NAMALWA (cell line): ENCODE results near the gene SPSB4.
"Not testable (repeated sequence)": the region's sequence is repeated elsewhere in the genome, so short reads cannot be mapped to it uniquely, and the experiment has no call there.

Experiments
- DNase-seq: peaks from one replicate; pipeline ENCODE4 v3.0.0-alpha.2; 2015; ENCODE audit warnings: low spot score

SPSB4 gene

DNA sequence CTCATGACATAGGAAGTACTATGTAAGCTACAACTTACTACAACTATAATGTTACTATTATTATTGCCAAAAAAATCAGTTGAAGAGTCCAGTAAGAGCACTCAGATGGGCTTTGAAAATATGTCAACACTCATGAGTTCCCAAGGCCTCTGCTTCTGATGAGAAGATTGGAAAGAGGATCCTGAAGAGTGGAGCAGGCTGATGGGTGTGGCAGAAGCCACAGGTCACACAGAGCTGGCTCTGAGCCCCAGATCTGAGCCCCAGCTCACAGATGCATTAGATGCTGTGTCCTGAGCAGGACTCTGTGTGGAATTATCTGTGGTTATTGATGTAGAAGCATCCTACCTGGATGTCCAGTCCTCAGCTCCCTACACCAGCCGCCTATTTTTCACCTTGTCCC, 65.6 kb downstream of the SPSB4 start:
- DNase-seq, result no peak

DNA sequence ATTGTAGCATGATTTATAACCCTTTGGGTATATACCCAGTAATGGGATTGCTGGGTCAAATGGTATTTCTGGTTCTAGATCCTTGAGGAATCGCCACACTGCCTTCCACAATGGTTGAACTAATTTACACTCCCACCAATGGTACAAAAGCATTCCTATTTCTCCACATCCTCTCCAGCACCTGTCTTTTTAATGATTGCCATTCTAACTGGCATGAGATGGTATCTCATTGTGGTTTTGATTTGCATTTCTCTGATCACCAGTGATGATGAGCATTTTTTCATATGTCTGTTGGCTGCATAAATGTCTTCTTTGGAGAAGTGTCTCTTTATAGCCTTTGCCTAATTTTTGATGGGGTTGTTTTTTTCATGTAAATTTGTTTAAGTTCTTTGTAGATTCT, 66.8 kb downstream of the SPSB4 start:
- DNase-seq, result not testable (repeated sequence)

DNA sequence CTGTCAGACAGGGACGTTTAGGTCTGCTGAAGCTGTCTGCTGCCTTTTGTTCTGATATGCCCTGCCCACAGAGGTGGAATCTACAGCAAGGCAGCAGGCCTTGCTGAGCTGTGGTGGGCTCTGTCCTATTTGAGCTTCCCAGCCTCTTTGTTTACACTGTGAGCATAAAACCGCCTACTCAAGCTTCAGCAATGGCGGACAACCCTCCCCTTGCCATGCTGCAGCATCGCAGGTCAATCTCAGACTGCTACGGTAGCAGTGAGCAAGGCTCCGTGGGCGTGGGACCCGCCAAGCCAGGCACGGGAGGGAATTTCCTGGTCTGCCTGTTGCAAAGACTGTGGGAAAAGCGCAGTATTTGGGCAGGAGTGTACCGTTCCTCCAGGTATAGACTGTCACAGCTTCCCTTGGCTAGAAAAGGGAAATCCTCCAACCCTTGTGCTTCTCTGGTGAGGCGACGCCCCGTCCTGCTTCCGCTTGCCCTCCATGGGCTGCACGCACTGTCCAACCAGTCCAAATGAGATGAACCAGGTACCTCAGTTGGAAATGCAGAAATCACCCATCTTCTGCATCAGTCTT, 71.4 kb downstream of the SPSB4 start:
- no peak for DNase-seq

DNA sequence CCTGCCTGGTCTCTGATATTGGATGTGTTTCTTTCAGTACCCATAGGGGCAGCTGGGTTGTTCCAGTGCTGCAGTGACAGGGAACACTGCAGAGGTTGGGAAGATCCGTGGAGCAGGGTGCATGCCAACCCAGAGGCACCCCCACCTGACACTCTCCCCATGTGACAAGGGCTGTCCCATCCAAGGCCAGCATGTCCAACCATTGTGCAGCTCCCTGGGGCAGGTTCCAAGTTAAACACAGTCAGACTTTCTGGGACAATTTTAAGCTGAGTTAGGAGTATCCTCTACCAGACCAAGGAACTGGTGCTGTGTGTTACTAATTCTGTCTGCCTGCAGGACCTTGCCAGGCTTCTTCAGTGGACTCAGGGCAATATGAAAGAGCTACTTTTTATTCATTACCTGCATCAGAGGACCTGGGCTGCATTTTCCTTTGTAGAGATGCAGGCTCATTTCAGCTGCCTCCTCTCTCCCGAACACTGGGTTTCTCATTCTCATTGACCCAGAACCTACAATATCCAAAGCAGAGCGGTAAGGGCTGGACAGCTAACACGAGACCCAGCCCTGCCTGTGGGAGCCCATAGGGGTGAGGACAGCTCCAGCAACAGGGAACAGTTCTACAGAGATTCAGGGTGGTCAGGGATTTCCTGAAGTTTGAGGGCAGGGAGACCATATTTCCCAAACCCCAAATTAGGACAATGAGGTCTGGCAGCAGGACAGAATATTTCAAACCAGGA, 72.7 kb downstream of the SPSB4 start:
- no peak for DNase-seq

DNA sequence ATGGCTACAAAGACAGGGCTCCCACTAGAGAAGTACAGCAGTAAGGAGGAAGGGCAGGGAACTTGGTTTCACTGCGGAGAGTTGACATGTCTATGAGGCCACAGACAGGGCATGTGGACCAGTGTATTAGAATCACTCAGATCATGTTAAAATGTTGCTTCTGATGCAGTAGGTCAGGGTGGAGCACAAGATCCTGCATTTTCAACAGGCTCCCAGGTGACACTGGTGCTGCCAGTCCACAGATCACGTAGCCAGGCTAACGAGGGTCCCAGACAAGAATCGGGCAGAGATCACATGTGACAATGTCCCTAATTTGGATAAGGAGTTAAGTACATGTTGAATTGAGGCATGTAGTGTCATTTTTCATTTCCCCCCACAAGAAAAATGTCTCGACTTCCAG, 73.6 kb downstream of the SPSB4 start:
- no peak for DNase-seq

DNA sequence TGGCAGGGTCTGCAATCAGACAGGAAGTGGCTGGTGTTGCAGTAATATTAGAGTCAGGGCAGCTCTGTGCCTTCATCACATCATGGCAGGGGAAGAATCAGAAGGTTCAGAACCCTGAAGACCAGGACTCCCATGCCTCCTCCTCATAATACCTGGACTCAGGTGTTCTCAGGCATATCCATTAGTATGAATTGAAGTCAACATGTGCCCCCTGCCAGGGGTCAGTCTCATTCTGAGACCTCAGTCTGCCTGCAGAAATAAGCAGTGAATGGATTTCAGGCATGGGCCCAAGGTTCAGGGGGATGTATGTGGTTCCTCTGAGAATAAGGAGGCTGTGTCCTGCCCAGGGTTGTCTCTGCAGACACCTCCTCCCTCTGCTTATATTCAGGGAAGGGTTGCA, 74.2 kb downstream of the SPSB4 start:
- no peak for DNase-seq

DNA sequence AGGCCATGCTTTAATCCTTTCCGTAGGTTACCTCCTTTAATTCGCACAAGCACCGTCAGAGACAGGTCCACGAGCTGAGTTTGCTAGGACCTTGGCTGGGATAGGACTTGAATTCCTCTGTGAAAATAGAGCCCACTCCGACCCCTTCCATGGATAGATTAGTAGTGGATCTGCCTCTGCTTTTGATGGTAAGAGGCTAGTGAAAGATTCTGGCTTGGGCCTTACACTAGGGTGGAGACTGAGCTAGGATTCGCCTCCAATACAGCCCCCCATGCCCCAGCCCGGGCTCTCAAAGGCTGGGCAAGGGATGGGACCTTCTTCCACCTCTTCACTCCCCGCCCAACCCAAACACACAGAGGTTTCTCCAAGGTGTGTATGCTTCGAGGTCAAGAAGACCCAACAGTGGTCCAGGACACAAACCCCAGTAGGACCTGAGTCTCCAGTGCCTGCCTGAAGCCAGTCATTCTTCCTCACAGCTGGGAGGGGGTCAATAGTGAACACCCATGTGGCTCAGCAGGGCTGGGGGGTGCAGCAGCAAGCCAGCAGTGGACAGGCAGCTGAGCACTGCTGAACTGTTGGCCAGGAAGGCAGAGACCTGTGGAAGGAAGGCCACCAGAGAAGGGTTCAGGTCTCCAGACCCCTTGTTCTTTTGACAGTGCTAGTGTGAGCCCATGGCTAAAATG, 75.7 kb downstream of the SPSB4 start:
- DNase-seq, result no peak

DNA sequence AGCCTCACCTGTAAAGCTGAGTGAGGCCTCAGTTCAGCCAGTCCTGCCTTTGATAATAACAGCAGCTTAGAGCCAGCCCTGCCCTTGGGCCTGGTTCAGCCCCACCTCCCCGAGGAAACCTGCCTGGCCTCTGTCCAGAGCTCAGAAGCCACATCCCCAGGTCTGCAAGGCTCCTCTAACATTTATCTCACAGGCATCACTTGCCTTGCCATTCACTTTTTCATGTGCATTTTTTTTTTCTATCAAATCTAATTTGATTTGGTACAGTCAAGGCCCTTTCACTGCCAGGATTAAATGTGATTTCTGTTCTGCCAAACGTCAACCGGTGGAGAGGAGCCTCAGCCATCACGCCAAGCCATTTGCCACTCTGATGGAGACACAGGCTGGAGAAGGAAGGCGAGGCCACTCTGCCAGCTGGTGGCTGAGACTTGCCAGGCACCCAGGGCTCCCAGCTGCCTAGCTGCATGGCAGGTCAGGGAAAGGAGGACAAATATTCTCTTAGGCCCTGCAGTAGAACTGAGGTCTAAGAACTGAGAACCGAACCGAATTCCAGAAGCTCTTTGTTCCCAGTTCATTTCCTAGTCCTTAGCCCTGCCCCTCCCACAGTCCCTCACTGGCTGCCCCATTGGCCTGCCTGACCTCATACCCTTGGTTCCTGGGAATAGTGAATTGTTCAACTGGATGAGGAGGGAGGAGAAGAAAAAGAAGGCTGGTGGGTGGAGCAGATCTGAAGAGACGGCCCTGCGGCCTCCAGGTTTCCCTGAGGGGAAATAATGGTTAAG, 76.4 kb downstream of the SPSB4 start:
- no peak for DNase-seq

DNA sequence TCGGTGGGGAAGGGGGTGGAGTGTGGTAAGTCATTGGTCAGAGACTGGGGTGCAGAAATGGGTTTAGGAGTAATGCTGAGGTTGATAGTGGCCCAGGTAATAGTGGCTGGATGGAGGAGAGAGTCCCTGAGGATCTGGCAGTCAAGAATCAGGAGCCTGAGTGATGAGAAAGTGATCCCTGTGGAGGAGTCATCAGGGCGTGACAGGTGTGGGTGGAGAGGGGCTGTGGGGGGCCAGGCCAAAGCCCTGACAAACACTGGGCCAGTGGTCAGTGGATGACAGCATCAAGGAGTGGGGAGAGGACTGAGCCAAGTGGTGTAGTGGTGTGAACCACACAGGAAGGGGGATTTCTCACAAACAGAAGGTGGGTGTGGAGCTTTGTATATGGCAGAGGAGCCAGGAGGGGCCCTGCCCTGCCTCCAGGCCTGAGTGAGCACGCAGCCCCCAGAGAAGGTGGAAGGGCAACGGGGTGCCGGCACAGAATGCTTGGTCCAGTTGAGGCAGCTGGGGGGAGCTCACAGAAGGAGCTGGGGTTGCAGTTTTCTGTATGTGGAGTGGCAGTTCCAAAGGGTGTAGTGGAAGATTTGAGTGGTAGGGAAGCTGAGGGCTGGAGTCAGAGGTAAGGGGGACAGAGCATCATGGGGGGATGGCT, 77.1 kb downstream of the SPSB4 start:
- no peak for DNase-seq

DNA sequence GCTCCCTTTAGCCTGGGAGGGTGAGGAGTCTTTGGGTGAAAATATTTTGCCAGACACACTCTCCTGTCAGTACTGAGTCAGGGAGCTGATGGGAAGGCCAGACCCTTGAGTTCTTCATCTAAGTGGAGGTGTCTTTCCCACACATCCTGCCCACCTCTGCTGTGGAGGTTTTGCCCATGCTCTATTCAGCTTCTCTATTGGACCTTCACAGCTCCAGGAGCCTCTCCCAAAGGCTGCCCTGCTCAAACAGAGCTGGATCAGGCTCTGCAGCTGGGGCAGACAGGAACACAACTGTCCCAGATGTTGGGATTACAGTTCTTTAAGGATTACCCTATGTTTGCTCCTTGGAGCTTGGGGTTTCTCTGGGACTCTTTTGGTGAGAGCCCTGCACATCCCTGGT, 77.9 kb downstream of the SPSB4 start:
- no peak for DNase-seq

DNA sequence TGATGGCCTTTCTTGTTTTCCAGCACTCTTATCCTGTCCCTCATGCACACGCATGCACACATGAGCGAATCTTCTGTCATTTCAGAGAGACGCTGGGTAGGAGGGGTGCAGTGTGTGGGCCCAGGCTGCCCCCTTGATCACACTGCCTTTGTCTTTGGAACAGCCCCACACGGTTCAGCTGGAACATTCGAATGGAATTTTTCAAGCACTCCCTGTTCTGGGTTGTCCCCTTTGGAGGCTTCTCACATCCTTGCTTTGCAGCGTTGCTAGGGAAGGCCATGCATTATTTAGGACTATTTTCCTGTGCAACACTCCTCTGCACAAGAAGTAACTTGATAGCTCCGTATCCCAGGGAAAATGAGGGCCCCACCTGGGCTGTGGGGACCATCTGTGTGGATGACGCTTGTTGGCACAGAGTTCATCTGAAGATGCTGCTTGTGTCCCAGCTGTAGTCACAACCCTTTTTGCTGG, 78.4 kb downstream of the SPSB4 start:
- DNase-seq, result no peak

DNA sequence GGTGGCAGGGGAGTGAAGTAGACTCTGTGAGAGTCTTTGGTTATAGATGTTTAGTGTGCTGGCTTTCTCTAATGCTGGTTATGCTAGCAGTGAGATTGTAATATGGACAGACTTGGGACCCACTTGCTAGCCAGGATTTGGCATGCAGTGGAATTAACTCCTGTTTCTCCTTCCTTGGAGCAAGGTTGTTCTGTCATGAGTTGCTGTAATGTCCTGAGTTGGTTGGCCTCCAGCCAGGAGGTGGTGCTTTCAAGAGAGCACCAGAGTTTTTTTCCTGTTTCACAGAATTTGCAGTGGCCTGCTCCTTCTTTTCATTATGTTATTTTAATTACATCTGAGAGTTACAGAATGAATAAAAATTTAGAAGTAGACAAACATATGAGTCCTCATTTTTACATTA, 92.4 kb downstream of the SPSB4 start:
- DNase-seq, result no peak

DNA sequence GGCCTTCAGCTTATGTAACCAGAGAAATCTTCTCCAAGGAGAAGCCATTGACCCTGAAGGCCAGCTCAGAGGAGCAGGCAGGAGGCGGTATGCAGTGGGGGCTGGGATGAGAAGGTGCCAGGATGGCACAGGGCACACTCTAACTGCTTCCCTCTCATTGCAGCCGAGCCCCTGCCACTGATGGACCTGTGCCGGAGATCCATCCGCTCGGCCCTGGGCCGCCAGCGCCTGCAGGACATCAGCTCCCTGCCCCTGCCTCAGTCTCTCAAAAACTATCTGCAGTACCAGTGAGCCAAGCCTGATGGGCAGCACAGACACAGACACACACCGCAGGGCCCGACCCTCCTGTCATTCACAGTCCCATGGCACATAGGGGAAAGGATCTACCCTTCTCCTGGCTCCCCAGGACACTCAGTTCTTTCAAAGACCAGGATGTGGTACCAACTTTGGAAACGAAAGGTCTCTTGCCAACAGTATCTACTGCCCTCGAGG, 95.9 kb downstream of the SPSB4 start:
- DNase-seq, result no peak

DNA sequence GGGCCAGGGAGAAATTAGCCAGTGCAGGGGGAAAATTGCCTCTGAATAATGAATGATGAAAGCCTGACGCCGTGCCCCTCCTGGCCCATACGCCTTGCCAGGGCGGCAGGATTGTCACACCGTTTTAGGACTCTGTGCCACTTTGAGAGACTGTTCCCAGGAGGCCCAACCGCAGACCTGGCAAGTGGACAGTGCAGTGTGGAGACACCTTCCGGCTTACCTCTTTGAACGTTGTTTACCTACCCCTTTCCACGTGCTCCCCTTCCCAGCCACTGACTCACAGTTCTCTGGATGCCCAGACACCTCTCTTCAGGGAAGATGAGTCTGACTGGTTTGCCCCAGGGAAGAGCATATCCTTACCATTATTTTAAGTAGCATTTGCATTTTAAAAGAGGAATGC, 96.5 kb downstream of the SPSB4 start:
- DNase-seq, result no peak

DNA sequence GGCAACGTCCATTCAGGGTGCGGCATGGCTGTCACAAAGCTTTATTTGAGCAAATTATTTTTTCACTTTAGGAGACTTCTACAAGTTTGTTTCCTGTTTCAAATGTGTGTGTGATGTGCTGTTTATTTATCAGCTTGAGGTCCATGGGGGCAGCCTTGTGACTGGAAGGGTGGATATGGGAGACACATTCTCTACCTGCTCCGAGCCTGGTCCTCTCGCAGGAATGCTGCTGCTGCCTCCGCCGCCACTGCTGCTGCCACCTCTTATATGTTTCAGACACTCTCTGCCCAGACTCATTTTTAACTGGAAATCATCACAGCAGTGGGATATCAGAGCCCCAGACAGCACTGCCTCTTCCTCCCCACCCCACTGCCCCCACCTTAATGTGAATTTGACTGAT, 97.0 kb downstream of the SPSB4 start:
- no peak for DNase-seq

DNA sequence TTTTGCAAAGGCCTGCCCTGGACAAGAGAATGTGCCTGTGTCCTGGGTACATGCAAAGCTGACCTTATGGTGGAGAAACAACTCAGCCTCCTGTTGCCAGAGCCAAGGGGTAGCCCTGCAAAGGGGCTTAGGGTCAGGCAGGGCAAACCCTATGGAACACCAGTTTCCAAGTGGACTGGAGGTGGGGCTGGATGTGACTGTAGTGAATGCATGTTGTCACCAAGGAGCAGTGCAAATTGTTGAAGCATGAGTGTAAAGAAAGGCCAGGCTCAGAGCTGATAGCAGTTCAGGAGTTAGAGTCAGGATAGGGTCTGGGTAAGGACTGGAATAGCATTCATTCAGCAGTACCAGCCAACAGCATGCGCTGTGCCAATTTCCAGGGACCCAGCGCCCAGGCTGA, 97.6 kb downstream of the SPSB4 start:
- no peak for DNase-seq

DNA sequence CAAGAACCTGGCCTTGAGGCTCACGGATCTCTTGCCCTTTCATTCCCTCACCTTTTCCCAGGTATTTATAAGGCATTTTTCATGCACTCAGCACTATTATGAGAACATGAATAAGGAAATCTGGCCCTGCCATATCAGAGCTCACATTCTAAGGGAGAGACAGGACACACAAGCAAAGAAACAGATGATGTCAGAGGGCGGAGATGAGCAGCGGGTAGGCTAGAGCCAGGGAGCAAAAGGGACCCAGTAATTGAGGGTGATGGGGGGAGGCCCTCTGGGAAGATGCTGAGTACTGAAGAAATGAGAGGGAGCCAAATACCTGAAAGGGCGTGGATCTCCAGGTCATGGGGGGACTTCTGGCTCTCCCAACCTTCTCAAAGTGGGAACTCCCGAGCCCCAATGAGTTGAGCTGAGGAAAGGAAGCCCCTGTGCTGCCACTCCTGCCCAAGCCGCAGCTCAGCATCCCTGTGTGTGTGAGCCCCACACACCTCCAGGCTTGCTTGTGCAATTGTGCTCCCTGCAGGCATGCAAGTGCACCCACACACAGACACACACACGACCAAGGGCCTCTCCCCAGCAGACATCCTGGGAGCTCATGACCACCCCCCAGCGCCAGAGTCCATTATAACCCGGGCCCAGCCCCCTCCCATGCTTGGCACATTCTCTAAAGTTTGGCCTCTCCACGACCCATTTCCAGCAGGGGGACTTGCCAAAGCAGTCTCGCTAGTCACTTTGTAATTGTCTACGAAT, 99.1 kb downstream of the SPSB4 start:
- peak; percentile 4 for DNase-seq

DNA sequence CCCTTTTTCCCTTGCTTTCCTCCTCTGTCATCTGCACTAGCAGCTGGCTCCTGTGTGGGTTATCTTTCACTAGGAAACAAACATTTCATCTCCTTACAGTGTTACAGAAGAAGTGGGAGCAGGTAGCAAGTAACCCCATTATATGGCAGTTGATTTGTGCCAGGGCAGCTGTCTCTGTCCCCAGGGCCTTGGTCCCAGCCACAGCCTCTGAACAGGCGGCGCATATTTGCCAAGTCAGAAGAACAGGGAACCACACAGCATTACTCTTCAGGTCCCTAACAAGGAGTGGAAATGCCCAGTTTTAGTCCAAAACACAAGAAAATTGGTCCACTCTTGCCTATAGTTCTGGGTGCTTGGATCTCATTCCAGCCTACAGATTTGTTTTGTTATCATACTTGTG, 99.8 kb downstream of the SPSB4 start:
- no peak for DNase-seq

DNA sequence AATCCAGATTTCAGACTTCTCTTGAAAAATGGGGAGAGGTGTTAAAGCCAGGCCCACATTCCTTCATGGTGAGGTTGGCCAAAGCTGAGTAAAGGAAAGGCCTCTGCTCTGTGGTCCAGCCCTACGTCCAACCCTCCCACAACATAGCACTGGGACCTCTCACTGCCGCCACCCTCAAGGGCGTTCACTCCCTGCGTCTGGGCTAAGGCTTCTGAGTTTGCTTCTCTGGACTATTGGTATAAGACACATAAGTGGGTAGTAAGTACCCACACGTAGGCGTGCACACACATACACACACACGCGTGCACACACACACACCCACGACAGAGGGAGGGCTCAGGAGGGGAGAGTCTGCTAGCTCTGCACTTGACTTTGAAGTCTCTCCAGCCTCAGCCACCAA, 100.3 kb downstream of the SPSB4 start:
- no peak for DNase-seq

DNA sequence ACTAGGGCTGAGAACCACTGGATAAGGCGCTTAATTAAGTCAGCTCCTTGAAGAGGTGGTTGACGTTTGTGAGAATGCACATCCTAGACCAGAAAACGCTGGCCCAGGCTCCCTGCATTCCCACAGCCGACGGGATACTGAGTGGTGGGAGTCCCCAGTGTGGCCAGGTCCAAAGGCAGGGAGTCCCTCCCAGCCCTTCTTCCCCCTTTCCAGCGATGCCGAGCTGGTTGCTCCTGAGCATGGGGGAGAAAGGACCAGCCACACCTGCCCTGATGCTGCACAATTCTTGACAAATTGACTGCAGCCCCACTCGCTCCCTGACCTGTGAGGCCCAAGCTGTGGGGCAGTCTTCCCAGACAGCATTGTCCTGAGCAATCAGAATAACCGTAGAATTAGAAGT, 101.0 kb downstream of the SPSB4 start:
- DNase-seq, result no peak
